Upper lobe of left lung (tissue), 6 donors: ENCODE results near the gene JMJD4. TPM values are rescaled to one million over a fixed set of nuclear protein-coding genes. Genes with fewer than 3 reads are reported as not detected.

Source experiments
- ATAC-seq, 2 donors: fragments of 200-7000 bp; cut with Tn5 transposase; one replicate each; pipeline ENCODE4 v1.9.1; 2022; ENCODE audit warnings: mild to moderate bottlenecking in 2 of 2, moderate library complexity in 2 of 2; ENCODE audit not compliant: low FRiP score in 2 of 2
- DNase-seq, 2 donors: peaks; one replicate each; pipeline ENCODE4 v3.0.0-alpha.2; 2019 to 2020
- H3K27ac ChIP-seq, 4 donors: fragments of 200-600 bp; sonication (generic); one replicate each; pipeline ENCODE4 v1.5.1; 2016 to 2019
- H3K27me3 ChIP-seq, 4 donors: fragments of 200-600 bp; sonication (generic); one replicate each; pipeline ENCODE4 v1.5.1; 2017 to 2019
- H3K36me3 ChIP-seq, 4 donors: fragments of 200-600 bp; sonication (generic); one replicate each; pipeline ENCODE4 v1.5.1; 2016 to 2019
- H3K4me1 ChIP-seq, 4 donors: fragments of 200-600 bp; sonication (generic); one replicate each; pipeline ENCODE4 v1.5.1; 2018 to 2019
- H3K4me3 ChIP-seq, 4 donors: fragments of 200-600 bp; sonication (generic); one replicate each; pipeline ENCODE4 v1.5.1; 2017 to 2019; ENCODE audit warnings: mild to moderate bottlenecking in 2 of 4, moderate library complexity in 1 of 4
- H3K9me3 ChIP-seq, 4 donors: fragments of 200-600 bp; sonication (generic); one replicate each; pipeline ENCODE4 v1.5.1; 2018 to 2019
- EP300 ChIP-seq, 4 donors: sonication (generic); formaldehyde crosslinking; IDR thresholded peaks; one replicate each; pipeline ENCODE4 v1.5.1; 2017; ENCODE audit warnings: antibody characterized with exemption in 4 of 4, control low read depth in 2 of 4
- POLR2A ChIP-seq, 4 donors: fragments of 450-650 bp; IDR thresholded peaks; one replicate each; pipeline ENCODE4 v1.5.1; 2016 to 2017; ENCODE audit warnings: antibody characterized with exemption in 4 of 4, mild to moderate bottlenecking in 2 of 4
- POLR2AphosphoS5 ChIP-seq, 2 donors: sonication (generic); formaldehyde crosslinking; IDR thresholded peaks; one replicate each; pipeline ENCODE4 v1.5.1; 2017; ENCODE audit warnings: antibody characterized with exemption in 2 of 2
- WGBS, 2 donors: methylation state at CpG; one replicate each; pipeline ENCODE4 v1.1.5; 2017 to 2018; 5-methylcytosine and 5-hydroxymethylcytosine counted together
- total RNA-seq, 6 donors: library from RNA; depleted of rRNA in 4 of 6; stranded (reverse); fragments of >200 nt in 4 of 6; gene quantifications; one replicate each; pipeline versions ENCODE4 v1.1.0 to v1.2.1, GENCODE V29; 2016 to 2021
- TF ChIP-seq, protein P1 (sequence below), 6 experiments: fragments of 450-650 bp in 4 of 6; fragments of 200-600 bp in 2 of 6; sonication (generic) in 2 of 6; IDR thresholded peaks; one replicate each; pipeline ENCODE4 v1.5.1; 2016 to 2019; ENCODE audit warnings: antibody characterized with exemption in 6 of 6
- donor health status: DM: no; HTN: no; CAD: no; lungs with moderate emphysema.
- donor health status: DM: no; HTN: yes; CAD: no; lungs with severe emphysema.

The JMJD4 gene
- total RNA-seq, 6 donors from 2014 or later: 12.6 to 27.2 (median 20.0) TPM

- Histone ChIP-seq H3K36me3 (peaks cover 2 to 18% (median 9%) of the 10 kb centered on the region in 4 donors), H3K27me3 (no peaks in the 10 kb centered on the region), H3K4me1 (peaks cover 0 to 13% (median 0%) of the 10 kb centered on the region in 4 donors), H3K27ac (no peak overlapping the region), H3K9me3 (no peaks in the 10 kb centered on the region), H3K4me3 (no peak overlapping the region)
- DNase-seq: no peak
- 66 to 92% methylated on average over 5 of the region's 8 CpGs for WGBS, 2 donors
- TF ChIP-seq EP300 (IDR thresholded peaks at IDR 0.05) (no peak), POLR2A (IDR thresholded peaks at IDR 0.05) (no peak), POLR2AphosphoS5 (IDR thresholded peaks at IDR 0.05) (no peak)
- TF ChIP-seq, protein P1, sequence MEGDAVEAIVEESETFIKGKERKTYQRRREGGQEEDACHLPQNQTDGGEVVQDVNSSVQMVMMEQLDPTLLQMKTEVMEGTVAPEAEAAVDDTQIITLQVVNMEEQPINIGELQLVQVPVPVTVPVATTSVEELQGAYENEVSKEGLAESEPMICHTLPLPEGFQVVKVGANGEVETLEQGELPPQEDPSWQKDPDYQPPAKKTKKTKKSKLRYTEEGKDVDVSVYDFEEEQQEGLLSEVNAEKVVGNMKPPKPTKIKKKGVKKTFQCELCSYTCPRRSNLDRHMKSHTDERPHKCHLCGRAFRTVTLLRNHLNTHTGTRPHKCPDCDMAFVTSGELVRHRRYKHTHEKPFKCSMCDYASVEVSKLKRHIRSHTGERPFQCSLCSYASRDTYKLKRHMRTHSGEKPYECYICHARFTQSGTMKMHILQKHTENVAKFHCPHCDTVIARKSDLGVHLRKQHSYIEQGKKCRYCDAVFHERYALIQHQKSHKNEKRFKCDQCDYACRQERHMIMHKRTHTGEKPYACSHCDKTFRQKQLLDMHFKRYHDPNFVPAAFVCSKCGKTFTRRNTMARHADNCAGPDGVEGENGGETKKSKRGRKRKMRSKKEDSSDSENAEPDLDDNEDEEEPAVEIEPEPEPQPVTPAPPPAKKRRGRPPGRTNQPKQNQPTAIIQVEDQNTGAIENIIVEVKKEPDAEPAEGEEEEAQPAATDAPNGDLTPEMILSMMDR (IDR thresholded peaks at IDR 0.05): no peak
- no peak for ATAC-seq
These were observed 9.6 kb upstream of the JMJD4 start for GRCh38 chr1:227744668-227745067.

GRCh38 chr1:227742738-227743715 is 7.9 kb upstream of the JMJD4 start:
- peaks cover 0 to 9% (median 3%) of the 10 kb centered on the region in 4 donors for H3K36me3 ChIP-seq
- peak in 1 of 2 donors; percentile 2 for ATAC-seq
- 95% methylated on average over 6 to 17 of the region's 18 CpGs for WGBS, 2 donors
- no peak overlapping the region for H3K4me3 ChIP-seq
- no peak for TF ChIP-seq EP300 (IDR thresholded peaks at IDR 0.05)
- no peak for TF ChIP-seq POLR2AphosphoS5 (IDR thresholded peaks at IDR 0.05)
- TF ChIP-seq POLR2A (IDR thresholded peaks at IDR 0.05): no peak
- TF ChIP-seq, protein P1 (IDR thresholded peaks at IDR 0.05): no peak
- no peaks in the 10 kb centered on the region for H3K9me3 ChIP-seq
- peak in 1 of 2 donors; percentile 54 for DNase-seq
- H3K27ac ChIP-seq: no peak overlapping the region
- H3K27me3 ChIP-seq: no peaks in the 10 kb centered on the region
- peaks cover 0 to under 1% (median 0%) of the 10 kb centered on the region in 4 donors for H3K4me1 ChIP-seq

- TF ChIP-seq POLR2A (IDR thresholded peaks at IDR 0.05) (no peak), POLR2AphosphoS5 (IDR thresholded peaks at IDR 0.05) (no peak), EP300 (IDR thresholded peaks at IDR 0.05) (no peak)
- TF ChIP-seq, protein P1 (IDR thresholded peaks at IDR 0.05): no peak
- peak in 1 of 2 donors; percentile 46 for DNase-seq
- H3K36me3 ChIP-seq: peaks cover 0 to 4% (median 0%) of the 10 kb centered on the region in 4 donors
- H3K4me3 ChIP-seq: no peak overlapping the region
- H3K4me1 ChIP-seq: peaks cover 0 to 6% (median 0%) of the 10 kb centered on the region in 4 donors
- no peaks in the 10 kb centered on the region for H3K27me3 ChIP-seq
- no peaks in the 10 kb centered on the region for H3K9me3 ChIP-seq
- WGBS, 2 donors: 88 to 92% methylated on average over 17 of the region's 17 CpGs
- H3K27ac ChIP-seq: no peak overlapping the region
- no peak for ATAC-seq
These were observed 6.2 kb upstream of the JMJD4 start for GRCh38 chr1:227741166-227741870.

DNA sequence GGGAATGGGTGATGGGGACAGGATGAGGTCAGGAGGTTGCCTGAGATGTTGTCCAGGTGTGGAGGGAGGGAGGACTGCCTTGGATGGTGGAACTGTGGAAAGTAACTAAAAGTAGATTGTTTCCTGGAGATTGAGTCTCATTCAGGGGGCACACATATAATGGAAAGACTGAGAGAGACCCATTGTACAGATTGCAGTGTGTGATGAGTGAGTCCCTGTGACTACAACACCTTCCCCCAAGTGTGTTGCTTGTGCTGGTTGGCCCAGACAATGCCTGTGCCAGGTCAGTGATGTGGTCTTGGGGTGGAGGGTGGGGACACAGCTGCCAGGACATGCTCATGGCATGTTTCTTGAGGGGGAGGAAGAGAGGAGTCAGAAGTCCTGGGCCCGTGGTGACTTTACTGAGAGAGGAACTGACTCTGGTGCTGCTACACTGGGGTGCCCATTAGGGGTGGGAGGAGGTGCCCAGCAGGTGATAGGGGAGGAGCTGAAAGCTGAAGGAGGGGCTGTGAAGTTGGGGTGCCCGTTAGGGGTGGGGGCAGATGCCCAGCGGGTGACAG is 5.4 kb upstream of the JMJD4 start:
- Histone ChIP-seq H3K27me3 (no peaks in the 10 kb centered on the region), H3K36me3 (peaks cover 0 to 4% (median 0%) of the 10 kb centered on the region in 4 donors), H3K4me1 (peaks cover 6 to 13% (median 6%) of the 10 kb centered on the region in 4 donors), H3K9me3 (no peaks in the 10 kb centered on the region), H3K4me3 (no peak overlapping the region), H3K27ac (no peak overlapping the region)
- DNase-seq: no peak
- 79 to 86% methylated on average over 3 of the region's 3 CpGs for WGBS, 2 donors
- no peak for TF ChIP-seq POLR2AphosphoS5 (IDR thresholded peaks at IDR 0.05)
- TF ChIP-seq POLR2A (IDR thresholded peaks at IDR 0.05): no peak
- TF ChIP-seq EP300 (IDR thresholded peaks at IDR 0.05): no peak
- TF ChIP-seq, protein P1 (IDR thresholded peaks at IDR 0.05): no peak
- ATAC-seq: no peak
